PC-3 (cell line): Measurements from ENCODE around the gene LUZP1.

Experiments used
- CTCF ChIP-seq: fragments of 300-600 bp; sonication (generic); conservative IDR thresholded peaks from 2 replicates; pipeline ENCODE4 v1.5.1; 2017; ENCODE audit warnings: antibody characterized with exemption, low read depth, mild to moderate bottlenecking, low read length
- EZH2 ChIP-seq: fragments of 300-600 bp; sonication (generic); IDR thresholded peaks from one replicate; pipeline ENCODE4 v1.6.1; 2017; ENCODE audit warnings: antibody characterized with exemption, mild to moderate bottlenecking, low read length; ENCODE audit not compliant: unreplicated experiment
- EZH2phosphoT487 ChIP-seq: fragments of 300-600 bp; sonication (generic); IDR thresholded peaks from 2 replicates; pipeline ENCODE4 v1.6.1; 2018; ENCODE audit warnings: mild to moderate bottlenecking, antibody characterized with exemption, low read length, borderline replicate concordance

DNA sequence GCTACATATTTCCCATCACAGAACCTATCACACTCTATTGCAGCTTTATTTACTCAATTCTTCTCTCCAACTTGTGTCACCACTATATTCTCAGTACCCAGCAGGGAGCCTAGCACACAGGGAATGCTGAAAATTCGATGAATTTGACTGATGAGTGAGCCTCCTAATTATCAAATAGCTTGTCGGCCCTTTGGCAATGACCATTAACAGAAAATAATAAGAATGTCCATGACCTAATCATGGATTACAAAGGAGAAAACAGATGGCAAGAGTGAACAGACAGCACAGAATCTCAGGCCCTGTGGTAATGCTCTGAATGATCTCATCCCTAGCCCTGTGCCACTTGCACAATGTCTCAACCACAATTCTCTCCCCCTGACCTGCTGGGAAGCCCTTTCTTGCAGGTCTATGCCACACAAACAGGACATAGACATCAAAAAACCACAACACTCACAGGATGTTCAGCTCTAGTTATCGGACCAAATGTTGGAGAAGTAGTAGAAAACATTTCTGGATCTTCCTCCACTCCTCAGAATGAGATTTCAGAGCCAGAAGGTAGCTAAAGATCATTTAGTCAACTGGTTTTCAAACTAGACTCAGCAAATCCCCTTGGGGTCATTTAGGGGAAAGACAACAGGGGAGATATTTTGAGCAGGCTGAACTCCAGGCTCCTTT lies 68.4 kb downstream of the LUZP1 start:
- no peak for TF ChIP-seq CTCF
- no peak for TF ChIP-seq EZH2phosphoT487
- TF ChIP-seq EZH2, result no peak
